GM11168 (cell line): ENCODE measurements around the gene UPF2.
"Not testable (repeated sequence)": the region's sequence is repeated elsewhere in the genome, so short reads cannot be mapped to it uniquely, and the experiment has no call there.

Source experiments
- in situ Hi-C: fragments of 300-500 bp; cut with MboI; formaldehyde crosslinking; loops from one replicate; pipeline ENCODE4 v1.12.0; 2022; ENCODE audit warnings: low sequenced_read_pairs; ENCODE audit not compliant: unreplicated experiment

The UPF2 gene

GRCh38 chr10:12041766-12042408 lies 722 bp downstream of the UPF2 start:
- in situ Hi-C loops = no loop called here

GRCh38 chr10:12036073-12036655 lies 6.4 kb downstream of the UPF2 start:
- in situ Hi-C loops = no loop called here

GRCh38 chr10:12031404-12031803 lies 11.2 kb downstream of the UPF2 start:
- in situ Hi-C loops = no loop called here

- in situ Hi-C loops = no loop called here
Measured at GRCh38 chr10:12027539-12027938, 15.1 kb downstream of the UPF2 start.

- in situ Hi-C loops = no loop called here
Measured at GRCh38 chr10:12025591-12025990, 17.0 kb downstream of the UPF2 start.

GRCh38 chr10:12022580-12023257 lies 19.9 kb downstream of the UPF2 start:
- in situ Hi-C loops = no loop called here

GRCh38 chr10:12020574-12020973 lies 22.0 kb downstream of the UPF2 start:
- in situ Hi-C loops = no loop called here

- in situ Hi-C loops = no loop called here
Measured at GRCh38 chr10:12019283-12019971, 23.2 kb downstream of the UPF2 start.

GRCh38 chr10:12018438-12019282 lies 23.9 kb downstream of the UPF2 start:
- in situ Hi-C loops = no loop called here

- in situ Hi-C loops = no loop called here
Measured at GRCh38 chr10:12013926-12014325, 28.7 kb downstream of the UPF2 start.

GRCh38 chr10:12013391-12013790 lies 29.2 kb downstream of the UPF2 start:
- in situ Hi-C loops = not testable (repeated sequence)

- in situ Hi-C loops = no loop called here
Measured at GRCh38 chr10:12010353-12010752, 32.3 kb downstream of the UPF2 start.

- in situ Hi-C loops = not testable (repeated sequence)
Measured at GRCh38 chr10:12008842-12009241, 33.8 kb downstream of the UPF2 start.

GRCh38 chr10:12006671-12007070 lies 35.9 kb downstream of the UPF2 start:
- in situ Hi-C loops = no loop called here

- in situ Hi-C loops = no loop called here
Measured at GRCh38 chr10:11993834-11994468, 48.7 kb downstream of the UPF2 start.

- in situ Hi-C loops = loop anchor here (10.0 kb wide), 1 partner anchor 194 kb away; no protein-coding TSS in a partner anchor
Measured at GRCh38 chr10:11988924-11989323, 53.7 kb downstream of the UPF2 start.

- in situ Hi-C loops = loop anchor here (10.0 kb wide), 1 partner anchor 192 kb away; no protein-coding TSS in a partner anchor
Measured at GRCh38 chr10:11986593-11987216, 55.9 kb downstream of the UPF2 start.

- in situ Hi-C loops = loop anchor here (10.0 kb wide), 1 partner anchor 187 kb away; no protein-coding TSS in a partner anchor
Measured at GRCh38 chr10:11982253-11982652, 60.4 kb downstream of the UPF2 start.

- in situ Hi-C loops = no loop called here
Measured at GRCh38 chr10:11975795-11976194, 66.8 kb downstream of the UPF2 start.
